HG02642 (cell line): ENCODE data around the gene GZF1.

Experiments
- ATAC-seq: cut with Tn5 transposase; IDR thresholded peaks from one replicate; pipeline ENCODE4 v1.9.1; 2021; ENCODE audit warnings: mild to moderate bottlenecking; ENCODE audit not compliant: unreplicated experiment, poor library complexity

The GZF1 gene

DNA sequence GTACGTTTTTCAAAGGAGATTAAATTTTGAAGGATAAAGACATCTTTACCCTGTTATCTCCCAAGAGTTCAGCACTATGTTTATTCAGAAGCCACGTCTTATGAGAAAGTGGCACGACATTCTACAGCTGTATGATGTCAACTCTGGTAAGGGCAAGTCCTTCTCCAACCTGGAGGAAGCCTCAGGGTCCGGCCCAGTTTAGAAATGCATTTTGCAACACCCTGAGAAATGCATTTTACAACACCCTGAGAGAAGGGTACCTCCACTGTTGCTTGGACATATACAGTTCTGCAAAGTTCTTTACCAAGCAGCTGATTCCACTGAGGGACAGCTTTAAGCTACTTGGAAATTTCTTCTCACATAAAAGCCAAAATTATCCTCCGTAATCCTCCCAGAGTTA is 41.8 kb downstream of the GZF1 start:
- ATAC-seq, result no peak

DNA sequence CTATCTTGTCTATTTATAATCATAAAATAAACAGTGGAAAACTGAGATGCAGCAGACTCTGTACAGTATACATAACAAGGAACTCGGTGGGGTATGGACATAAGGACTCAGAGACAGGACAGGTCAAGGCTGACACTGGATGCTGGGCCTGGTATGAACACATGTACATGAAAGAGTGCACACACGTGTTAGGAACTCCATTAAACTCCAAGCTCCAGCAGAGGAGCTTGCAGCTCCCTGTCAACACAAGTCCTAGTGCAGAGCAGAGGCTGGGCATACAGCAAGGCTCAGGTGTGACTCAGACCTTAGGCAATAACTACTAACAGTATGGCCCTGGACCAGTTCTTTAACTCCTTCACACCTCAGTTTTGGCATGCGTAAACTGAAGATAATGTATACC is 42.2 kb downstream of the GZF1 start:
- no peak for ATAC-seq

DNA sequence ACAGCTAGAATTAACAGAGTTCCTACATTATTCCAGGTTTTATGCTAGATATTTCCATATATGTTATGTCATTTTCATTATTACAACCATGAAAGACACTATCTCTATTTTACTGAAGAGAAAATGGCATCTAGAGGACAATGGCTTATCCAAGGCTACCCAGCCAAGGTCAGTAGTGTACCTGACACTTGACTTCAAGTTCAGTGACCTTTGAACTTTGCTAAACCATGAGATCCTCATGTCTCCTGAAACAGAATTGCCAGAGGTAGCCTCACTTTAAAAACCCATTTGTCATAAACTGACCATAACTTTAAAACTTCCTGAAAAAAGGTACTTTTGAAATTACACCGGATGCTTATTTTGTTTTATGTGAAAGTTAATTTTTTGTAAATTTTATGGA is 44.9 kb downstream of the GZF1 start:
- ATAC-seq, result no peak

DNA sequence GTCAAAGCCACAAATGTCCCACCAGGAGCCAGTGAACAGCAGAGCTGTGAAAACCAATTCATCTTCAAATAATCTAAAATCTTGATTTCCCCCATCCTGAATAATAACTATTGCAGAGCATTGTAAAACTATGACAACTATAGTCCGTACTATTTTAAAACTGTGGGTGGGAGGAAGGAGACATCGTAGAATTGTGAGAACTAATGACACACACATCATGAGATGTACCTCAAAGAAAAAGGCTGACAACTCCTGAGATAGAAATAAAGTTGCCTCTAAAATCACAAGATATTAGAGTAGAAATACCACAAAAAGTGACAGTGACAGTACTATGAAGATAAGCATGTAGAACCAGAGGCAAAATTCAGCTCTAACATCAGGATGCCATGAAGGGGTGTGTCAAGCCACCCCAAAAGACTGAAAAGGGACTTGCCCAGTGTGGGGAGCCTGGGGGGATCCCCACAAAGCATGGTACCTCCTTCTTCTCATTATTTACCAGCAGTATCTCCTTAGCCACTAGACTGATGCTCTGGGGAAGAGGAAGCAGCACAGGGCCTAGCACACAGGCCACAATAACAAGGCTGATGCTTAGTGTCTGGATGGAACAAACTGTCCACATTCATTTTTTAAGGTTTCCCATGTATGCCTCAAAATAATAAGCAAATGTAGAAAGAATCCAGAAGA is 45.9 kb downstream of the GZF1 start:
- ATAC-seq, result no peak

DNA sequence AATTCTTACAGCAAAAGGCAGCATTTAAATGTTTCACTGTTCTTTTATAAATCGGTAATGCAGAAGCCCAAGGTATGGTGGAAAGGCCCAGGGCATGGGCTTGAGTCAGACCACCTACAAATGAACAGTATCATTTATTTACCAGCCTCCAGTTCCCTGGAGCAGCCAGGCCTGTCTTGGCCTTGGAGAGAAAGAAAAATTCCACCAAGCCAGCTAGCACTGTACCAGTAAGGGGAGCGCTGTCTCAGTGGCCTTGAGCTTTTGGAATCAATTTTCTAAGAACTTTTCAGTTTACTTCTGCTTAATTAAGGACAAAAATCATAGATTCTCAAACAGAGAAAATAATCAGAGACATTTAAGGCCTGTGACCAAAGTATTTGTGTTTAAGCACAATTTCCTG is 47.0 kb downstream of the GZF1 start:
- ATAC-seq, result no peak

DNA sequence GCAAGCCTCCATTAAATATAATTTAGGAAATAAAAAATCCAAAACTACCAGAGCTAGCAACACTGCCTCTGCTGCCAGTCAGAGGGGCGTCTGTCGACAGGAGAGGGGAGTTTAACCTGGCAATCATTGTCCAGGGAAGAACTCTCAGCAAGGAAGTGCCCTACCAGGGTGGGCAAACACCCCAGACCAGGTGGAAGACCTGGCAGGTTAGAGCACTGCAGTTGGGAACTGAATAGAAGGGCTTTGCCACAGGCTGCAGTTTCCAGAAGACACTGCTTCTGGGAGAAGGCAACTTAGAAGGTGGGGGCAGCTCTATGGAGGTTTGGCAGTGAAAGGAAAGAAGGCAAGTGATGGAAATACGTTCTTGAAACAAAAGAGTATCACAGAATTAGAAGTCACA is 47.8 kb downstream of the GZF1 start:
- no peak for ATAC-seq

DNA sequence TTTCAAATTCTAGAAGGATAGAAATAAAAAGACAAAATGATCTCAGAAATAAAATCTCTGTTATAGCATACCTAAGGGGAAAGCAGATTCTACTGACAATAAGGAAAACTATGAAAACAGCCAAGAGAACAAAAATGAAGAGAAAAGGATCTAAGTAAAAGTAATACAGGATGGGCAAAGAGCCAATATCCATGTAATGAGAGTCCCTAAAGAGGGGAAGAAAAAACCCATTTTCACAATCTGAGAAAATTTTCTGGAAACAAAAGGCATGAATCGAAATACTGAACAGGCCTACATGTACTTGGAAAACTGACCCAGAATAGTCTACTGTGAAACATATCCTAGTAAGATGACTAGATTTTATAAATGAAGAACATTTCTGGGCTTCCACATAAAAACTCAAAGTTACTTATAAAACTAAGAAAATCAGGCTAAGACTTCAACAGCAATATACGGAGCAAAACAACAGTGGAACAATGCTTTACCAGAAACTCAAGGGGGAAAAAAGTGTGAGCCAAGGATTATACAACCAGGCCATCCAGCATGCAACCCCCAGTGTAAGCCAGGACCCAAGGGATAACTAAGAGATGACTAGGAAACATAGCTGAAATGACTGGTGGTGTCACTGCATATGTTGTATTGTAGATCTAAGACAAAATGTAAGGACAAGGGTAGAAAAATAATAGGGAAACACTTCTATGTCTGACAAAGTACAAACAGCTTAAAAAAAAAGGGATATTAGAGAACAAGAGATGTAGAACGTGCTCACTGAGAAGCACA is 49.1 kb downstream of the GZF1 start:
- ATAC-seq, result no peak

DNA sequence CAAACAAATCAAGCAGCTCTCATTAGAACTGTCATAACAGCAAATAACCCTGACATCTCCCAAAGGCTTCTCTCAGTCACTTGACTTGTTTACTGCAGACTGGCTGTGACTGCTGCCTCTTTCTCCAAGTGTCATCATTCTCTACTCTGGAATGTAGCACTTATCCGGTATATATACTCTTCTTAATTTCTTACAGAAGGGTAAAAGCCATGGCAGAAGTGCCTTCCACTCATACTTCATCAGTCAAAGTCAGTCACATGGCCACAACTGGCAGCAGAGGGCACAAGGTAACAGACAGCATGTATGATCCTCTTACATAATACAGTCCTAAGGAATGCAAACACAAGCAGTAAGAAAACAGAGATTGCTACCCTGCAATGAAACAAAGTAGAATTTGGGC is 50.0 kb downstream of the GZF1 start:
- no peak for ATAC-seq

DNA sequence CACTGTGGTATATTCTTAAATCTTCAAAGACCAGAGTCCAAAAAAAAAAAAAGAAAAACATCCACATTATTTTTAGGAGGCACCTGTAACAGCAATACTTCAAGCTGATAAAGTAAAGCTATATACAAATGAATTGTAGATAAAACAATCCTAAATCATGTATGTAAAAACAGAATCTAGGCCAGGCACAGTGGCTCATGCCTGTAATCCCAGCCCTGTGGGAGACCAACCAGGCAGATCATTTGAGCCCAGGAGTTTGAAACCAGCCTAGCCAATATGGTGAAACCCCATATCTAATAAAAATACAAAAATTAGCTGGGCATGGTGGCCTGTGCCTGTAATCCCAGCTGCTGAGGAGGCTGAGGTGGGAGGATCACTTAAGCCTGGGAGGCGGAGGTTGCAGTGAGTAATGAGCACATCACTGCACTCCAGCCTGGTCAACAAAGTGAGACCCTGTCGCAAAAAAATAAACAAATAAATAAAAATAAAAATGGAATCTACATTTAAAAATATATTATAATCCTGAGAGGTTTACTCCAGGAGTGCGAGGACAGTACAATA is 52.0 kb downstream of the GZF1 start:
- ATAC-seq, result no peak

DNA sequence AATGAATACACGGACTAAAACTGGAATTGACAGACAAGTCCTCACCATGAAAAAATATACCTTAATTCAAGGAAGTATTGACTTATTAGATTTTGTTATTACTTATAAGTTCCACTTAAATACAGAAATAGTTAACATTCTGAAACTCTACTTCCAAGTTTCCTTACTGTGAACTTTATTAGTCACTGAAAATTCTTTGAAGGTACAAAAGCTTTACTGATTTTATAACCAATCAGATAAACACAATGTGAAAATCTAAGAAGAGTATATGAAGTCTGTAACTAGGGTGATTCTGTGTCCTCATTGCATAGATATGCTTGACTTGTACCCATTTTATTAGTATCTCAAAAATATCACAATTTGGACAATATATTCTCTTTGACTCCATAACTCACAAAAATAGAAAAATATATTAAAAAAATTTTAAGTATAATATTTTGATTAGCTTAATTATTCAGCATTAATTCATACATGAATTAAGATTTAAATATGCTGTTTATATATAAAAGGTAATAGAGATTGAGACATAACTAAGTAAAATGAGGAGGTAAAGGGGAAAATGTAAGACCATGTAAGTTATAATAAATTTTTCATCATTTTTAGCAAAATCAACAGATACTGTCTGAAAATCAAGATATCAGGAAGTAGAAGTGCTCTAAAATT is 52.7 kb downstream of the GZF1 start:
- ATAC-seq, result no peak

DNA sequence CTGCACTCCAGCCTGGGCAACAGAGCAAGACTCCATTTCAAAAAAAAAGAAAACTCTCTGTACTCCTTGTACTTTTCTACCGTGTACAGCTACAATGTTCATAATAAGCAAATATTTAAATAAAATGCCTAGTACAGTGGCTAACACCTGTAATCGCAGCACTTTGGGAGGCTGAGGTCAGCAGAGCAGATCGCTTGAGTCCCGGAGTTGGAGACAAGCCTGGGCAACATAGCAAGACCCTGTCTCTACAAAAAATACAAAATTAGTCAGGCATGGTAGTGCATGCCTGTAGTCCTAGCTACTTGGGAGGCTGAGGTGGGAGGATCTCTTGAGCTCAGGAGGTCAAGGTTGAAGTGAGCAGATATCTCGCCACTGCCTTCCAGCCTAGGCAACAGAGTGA is 53.6 kb downstream of the GZF1 start:
- no peak for ATAC-seq

DNA sequence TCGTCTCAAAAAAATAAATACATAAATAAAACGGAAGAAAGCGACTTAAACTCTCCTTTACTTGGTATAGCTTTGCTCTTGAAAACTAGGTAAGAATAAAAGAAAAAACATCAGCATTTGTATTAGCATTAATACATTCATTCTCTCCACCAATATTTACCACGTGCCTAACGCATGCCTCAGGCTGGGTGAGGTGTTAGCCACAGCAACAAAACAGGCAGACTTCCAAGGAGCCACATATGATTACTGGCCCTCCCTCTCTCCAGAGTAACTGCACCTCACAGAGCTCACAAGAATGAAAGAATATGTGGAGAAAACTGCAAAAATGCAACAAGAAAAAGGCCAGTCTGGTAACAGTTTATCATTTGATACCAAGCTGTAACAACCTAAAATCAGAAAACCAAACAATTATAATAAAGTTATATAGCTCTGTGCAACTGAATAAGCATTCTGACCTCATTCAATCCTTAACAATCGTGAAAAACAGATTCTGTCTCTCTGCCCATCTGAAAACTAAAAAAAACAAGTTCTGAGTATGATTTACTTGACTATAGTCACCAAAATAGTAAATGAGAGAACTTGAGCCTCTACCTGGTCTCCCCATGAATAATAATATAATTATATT is 54.1 kb downstream of the GZF1 start:
- no peak for ATAC-seq

DNA sequence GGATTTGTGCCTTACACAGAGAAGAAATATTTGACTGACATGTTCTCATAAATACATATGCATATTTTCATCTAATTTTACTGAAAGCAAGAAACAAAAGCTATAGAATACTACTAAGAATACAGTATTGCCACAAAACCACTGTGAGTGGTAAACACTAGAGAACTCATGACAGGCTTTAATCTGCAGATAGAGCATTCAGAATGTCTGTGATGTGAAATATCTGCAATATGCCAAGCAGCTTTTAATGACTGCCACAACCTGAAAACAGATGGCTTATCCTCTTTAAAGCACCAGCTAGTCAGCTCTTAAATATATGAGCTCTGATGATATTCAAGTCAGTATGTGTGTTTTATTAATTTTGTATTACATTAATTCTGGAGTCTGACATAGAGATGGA is 55.9 kb downstream of the GZF1 start:
- ATAC-seq, result no peak

DNA sequence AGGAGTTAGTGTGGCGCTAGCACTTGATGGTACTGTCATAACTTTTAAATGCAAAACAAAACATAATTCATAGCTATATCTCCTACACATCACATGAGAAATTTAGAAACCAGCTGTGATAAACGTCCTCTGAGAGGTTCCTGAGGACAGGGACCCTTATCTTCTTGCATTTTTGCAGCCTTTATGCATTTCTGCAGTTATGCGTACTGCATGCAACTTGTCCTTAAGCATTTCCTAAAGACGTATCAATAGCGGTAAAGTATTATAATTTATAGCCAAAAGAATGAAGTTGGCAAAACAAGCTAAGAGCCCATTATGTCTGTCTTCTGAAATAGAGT is 57.6 kb downstream of the GZF1 start:
- ATAC-seq, result no peak

DNA sequence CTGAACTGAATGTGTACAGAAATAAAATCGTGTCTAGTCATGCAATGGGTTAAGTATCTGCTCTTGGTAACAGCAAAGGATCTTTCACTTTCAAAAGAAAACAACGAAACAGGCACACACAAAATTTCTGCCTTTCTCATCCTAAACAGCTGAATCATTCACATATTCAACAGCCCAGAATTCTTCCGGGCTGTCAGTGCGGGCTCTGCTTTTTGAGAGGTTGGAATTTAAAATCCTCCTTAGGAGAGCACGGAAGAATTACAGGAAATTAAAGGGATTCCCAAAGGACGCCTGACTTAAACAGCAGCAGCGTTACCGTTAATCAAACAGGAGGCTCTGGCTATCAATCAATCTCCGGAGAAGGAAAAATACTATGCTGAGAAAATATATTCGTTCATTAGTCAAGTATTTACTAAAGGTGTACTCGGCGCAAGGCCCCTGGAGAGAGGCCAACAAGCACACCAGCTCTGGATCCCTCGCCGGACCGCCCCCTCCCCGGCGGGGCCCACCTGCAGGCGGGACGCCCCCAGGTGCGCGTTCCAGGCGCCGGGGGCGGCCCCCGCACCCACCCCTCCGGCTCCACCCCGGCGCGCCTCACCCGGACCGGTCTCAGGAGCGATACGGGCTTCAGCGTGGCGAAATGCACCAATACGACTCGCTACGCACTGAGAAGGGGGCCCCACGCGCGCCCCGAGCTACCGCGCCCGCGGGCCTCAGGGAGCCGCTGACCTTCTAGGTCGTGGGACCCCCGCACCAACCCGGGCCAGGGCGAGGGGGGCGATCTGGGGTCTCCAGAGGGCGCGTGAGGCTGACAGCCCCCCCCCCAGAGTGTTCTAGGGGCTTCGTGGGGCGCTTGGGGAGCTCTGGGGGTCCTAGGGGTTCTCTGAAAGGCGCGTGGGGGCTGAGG is 58.3 kb downstream of the GZF1 start:
- ATAC-seq, result peak; percentile 30

DNA sequence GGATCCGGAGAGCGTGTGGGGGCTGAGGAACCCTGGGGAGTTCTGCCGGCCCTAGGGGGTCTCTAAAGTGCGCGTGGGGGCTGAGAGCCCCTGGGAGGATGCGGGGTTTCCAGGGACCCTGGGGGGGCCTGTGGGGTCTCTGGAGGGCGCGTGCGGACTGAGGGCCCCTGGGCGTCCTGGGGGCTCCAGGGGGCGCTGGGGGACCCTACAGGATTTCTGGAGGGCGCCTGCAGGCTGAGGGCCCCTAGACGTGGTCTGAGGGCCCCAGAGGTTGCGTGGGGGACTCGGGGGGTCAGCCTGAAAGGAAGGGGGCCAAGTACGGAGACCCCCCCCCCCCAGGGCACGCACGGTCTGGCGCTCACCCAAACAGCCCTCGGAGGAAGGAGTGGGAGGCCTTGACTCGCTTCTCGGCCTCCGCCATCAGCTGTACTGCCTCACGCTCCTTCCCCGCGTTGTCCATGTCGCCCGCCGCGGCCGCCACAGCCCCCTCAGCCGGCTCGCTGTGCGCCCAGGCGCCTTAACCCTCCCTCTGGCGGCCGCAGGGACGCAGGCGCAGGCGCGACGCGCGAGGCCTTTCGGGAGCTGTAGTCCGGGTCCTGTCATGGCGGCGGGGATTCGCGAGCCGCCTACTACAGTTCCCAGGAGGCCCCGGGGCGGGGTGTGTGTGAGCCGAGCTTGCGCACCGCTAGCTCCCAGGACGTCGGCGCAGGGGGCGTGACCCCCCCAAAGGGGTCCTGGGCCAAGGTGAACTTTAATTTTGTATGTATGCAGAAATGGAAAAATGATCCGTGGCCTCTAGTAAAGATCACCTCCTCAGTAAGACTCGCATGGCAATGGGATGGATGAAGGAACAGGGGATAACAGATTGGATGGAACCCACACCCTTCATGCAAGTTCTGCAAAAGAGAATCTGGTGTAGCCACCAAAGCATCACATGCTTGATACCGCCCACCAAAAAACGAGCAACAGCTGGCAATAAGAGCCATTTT is 59.3 kb downstream of the GZF1 start, which contains the start of gene NAPB:
Gene NAPB (minus strand): TSS at position 546 of the 989 bp plus-strand sequence. CDS start 86 bp downstream, at position 460.
- ATAC-seq, result peak; percentile 97
